GM23338 (cell line): ENCODE measurements around the gene UPK2. TPM values are rescaled to one million over a fixed set of nuclear protein-coding genes. Genes with fewer than 3 reads are reported as not detected.

Experiments used
- ATAC-seq: fragments of 200-7000 bp; cut with Tn5 transposase; 3 replicates; pipeline ENCODE4 v1.9.1; 2020
- DNase-seq: peaks from one replicate; pipeline ENCODE4 v3.0.0-alpha.2; 2015; ENCODE audit warnings: low spot score
- H2AFZ ChIP-seq: fragments of 200-600 bp; sonication (generic); 2 replicates; pipeline ENCODE4 v1.8.0; 2016; ENCODE audit warnings: antibody characterized with exemption, mild to moderate bottlenecking, moderate library complexity
- H3F3A ChIP-seq: fragments of 200-600 bp; sonication (generic); replicated peaks from 2 replicates; pipeline ENCODE4 v1.8.0; 2017; ENCODE audit warnings: antibody characterized with exemption, mixed run types, low read depth
- H3K27ac ChIP-seq: fragments of 200-600 bp; sonication (generic); 2 replicates; pipeline ENCODE4 v1.6.1; 2016; ENCODE audit warnings: low read depth
- H3K27me3 ChIP-seq: fragments of 200-600 bp; sonication (generic); 2 replicates; pipeline ENCODE4 v1.8.0; 2016; ENCODE audit warnings: mild to moderate bottlenecking, mixed run types, moderate library complexity; ENCODE audit not compliant: insufficient read depth
- H3K36me3 ChIP-seq: fragments of 200-600 bp; sonication (generic); 2 replicates; pipeline ENCODE4 v1.8.0; 2016; ENCODE audit warnings: mild to moderate bottlenecking; ENCODE audit not compliant: insufficient read depth
- H3K4me1 ChIP-seq: fragments of 200-600 bp; sonication (generic); 2 replicates; pipeline ENCODE4 v1.8.0; 2016; ENCODE audit warnings: mild to moderate bottlenecking, moderate library complexity; ENCODE audit not compliant: insufficient read depth
- H3K4me2 ChIP-seq: fragments of 200-600 bp; sonication (generic); 2 replicates; pipeline ENCODE4 v1.7.1; 2017; ENCODE audit warnings: mixed run types
- H3K4me3 ChIP-seq: fragments of 200-600 bp; sonication (generic); 2 replicates; pipeline ENCODE4 v1.6.1; 2016; ENCODE audit warnings: mixed run types
- H3K79me2 ChIP-seq: fragments of 200-600 bp; sonication (generic); replicated peaks from 2 replicates; pipeline ENCODE4 v1.8.0; 2017; ENCODE audit warnings: mild to moderate bottlenecking; ENCODE audit not compliant: insufficient read depth
- H3K9me2 ChIP-seq: fragments of 200-600 bp; sonication (generic); 2 replicates; pipeline ENCODE4 v1.8.0; 2017; ENCODE audit not compliant: insufficient read depth
- H4K20me1 ChIP-seq: fragments of 200-600 bp; sonication (generic); replicated peaks from 2 replicates; pipeline ENCODE4 v1.8.0; 2017; ENCODE audit warnings: mild to moderate bottlenecking; ENCODE audit not compliant: insufficient read depth
- H3K27ac Mint-ChIP-seq: 2 replicates; pipeline ENCODE4 v1.8.0; 2020; ENCODE audit warnings: inconsistent platforms, mild to moderate bottlenecking, moderate library complexity, mixed read lengths
- H3K27me3 Mint-ChIP-seq: 3 replicates; pipeline ENCODE4 v1.8.0; 2022; ENCODE audit warnings: low read depth, mild to moderate bottlenecking, moderate library complexity, mixed read lengths, inconsistent platforms; ENCODE audit not compliant: insufficient read depth, poor library complexity
- H3K36me3 Mint-ChIP-seq: 3 replicates; pipeline ENCODE4 v1.8.0; 2021; ENCODE audit warnings: low read depth, mild to moderate bottlenecking, inconsistent platforms, moderate library complexity, mixed read lengths
- H3K4me1 Mint-ChIP-seq: 3 replicates; pipeline ENCODE4 v1.8.0; 2020; ENCODE audit warnings: mild to moderate bottlenecking, inconsistent platforms, mixed read lengths
- H3K4me3 Mint-ChIP-seq: 3 replicates; pipeline ENCODE4 v1.8.0; 2021; ENCODE audit warnings: moderate library complexity, mild to moderate bottlenecking, inconsistent platforms, mixed read lengths
- H3K9me3 Mint-ChIP-seq: 3 replicates; pipeline ENCODE4 v1.8.0; 2020; ENCODE audit warnings: moderate library complexity, mild to moderate bottlenecking, inconsistent platforms, mixed read lengths
- CREB1 ChIP-seq: fragments of 250-450 bp; sonication (Bioruptor Pico); IDR thresholded peaks from 2 replicates; pipeline ENCODE4 v1.5.0; 2020; ENCODE audit warnings: low read depth, mild to moderate bottlenecking, moderate library complexity
- NANOG ChIP-seq: IDR thresholded peaks from 2 replicates; pipeline ENCODE4 v1.6.1; 2016; ENCODE audit warnings: antibody characterized with exemption, borderline replicate concordance
- POLR2AphosphoS5 ChIP-seq: IDR thresholded peaks from 2 replicates; pipeline ENCODE4 v1.6.1; 2016; ENCODE audit warnings: antibody characterized with exemption, low read depth
- ZNF331 ChIP-seq: fragments of 250-450 bp; sonication (Bioruptor Pico); IDR thresholded peaks from 2 replicates; pipeline ENCODE4 v1.5.0; 2020; ENCODE audit warnings: low read depth, mild to moderate bottlenecking, moderate library complexity
- polyA plus RNA-seq: library from polyadenylated mRNA; unstranded; fragments of >200 nt; fragmentation: Nextera tagmentation; extraction: Ambion mirVana; gene quantifications from 2 replicates; pipeline ENCODE4 v1.2.1, GENCODE V29; 2016
- total RNA-seq: library from RNA; depleted of rRNA; stranded (reverse); fragments of >200 nt; shearing (Covaris generic); gene quantifications from 2 replicates; pipeline ENCODE4 v1.2.3, GENCODE V29; 2014
- TF ChIP-seq, protein P1 (sequence below): IDR thresholded peaks from one replicate; pipeline ENCODE4 v1.6.1; 2018; ENCODE audit warnings: antibody characterized with exemption; ENCODE audit not compliant: unreplicated experiment
- TF ChIP-seq, protein P2 (sequence below): fragments of 250-450 bp; sonication (Bioruptor Pico); IDR thresholded peaks from 2 replicates; pipeline ENCODE4 v1.5.0; 2020; ENCODE audit warnings: mild to moderate bottlenecking, moderate library complexity

Gene UPK2
- total and polyA plus RNA-seq, 2 experiments from 2014 or later: 0.74 TPM; not detected in 1

DNA sequence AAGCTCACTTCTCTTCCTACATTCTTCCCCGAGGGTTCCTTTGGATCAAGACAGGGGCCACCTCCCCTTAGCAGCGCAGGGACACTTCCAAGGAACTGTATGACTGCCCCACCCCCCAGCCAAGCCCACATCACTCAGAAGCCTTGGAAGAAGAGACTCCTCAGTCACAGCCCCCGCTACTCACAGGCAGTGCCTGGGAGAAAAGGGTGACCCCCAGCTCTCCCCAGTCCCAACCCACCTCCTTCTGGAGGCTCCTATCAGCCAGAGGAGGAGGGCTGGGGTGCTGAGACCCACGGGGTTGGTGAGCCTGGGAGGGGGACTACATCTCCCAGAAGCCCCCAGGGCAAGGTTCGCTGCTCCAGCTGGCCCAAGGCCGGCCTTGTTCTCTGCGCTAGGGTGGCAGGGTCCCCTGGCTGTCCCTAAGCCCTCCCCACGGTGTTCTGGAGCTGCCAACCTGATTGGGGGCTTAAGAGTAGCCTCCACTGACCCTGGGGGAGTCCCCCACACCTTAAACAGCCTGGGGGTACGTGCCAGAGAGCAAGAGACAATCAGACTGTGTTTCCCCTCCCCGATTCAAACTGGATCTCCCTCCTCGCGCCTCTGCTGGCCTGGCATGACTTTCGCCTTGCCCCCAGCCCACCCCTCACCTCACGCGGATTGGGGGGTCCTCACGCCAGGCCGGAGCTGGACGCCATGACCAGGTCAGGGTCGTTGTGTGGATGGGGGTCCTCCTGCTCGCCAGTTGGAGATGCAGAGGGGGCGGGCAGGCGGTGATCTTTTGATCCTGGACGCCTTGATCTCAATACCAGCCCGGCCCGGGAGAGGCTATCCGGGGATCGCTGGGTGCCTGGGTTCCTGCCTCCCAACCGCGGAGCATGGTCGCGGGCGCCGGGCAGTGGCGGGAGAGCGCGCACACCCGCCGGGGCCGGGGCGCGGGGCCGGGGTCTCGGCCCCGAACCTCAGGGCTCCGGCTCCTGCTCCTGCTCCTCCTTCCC, 31.2 kb upstream of the UPK2 start:
- peaks cover 13% of the 10 kb centered on the region for H3K27me3 ChIP-seq
- Mint-ChIP-seq H3K36me3 (peaks cover 8% of the 10 kb centered on the region), H3K27me3 (peaks cover 29% of the 10 kb centered on the region), H3K4me3 (peak overlapping the region; percentile 81), H3K9me3 (no peaks in the 10 kb centered on the region), H3K27ac (no peak overlapping the region), H3K4me1 (peaks cover 60% of the 10 kb centered on the region)
- DNase-seq (peak; percentile 84), ATAC-seq (peak; percentile 11)
- no peaks in the 10 kb centered on the region for H3K9me2 ChIP-seq
- no peak overlapping the region for H2AFZ ChIP-seq
- peaks cover 9% of the 10 kb centered on the region; the same call in 1 of the 2 replicates for H3F3A ChIP-seq
- H3K36me3 ChIP-seq: no peaks in the 10 kb centered on the region
- peaks cover 64% of the 10 kb centered on the region for H3K4me1 ChIP-seq
- H4K20me1 ChIP-seq: peaks cover 16% of the 10 kb centered on the region
- TF ChIP-seq NANOG (no peak), POLR2AphosphoS5 (no peak), ZNF331 (CRISPR knock-in tag) (no peak), CREB1 (CRISPR knock-in tag) (no peak)
- TF ChIP-seq, protein P1, sequence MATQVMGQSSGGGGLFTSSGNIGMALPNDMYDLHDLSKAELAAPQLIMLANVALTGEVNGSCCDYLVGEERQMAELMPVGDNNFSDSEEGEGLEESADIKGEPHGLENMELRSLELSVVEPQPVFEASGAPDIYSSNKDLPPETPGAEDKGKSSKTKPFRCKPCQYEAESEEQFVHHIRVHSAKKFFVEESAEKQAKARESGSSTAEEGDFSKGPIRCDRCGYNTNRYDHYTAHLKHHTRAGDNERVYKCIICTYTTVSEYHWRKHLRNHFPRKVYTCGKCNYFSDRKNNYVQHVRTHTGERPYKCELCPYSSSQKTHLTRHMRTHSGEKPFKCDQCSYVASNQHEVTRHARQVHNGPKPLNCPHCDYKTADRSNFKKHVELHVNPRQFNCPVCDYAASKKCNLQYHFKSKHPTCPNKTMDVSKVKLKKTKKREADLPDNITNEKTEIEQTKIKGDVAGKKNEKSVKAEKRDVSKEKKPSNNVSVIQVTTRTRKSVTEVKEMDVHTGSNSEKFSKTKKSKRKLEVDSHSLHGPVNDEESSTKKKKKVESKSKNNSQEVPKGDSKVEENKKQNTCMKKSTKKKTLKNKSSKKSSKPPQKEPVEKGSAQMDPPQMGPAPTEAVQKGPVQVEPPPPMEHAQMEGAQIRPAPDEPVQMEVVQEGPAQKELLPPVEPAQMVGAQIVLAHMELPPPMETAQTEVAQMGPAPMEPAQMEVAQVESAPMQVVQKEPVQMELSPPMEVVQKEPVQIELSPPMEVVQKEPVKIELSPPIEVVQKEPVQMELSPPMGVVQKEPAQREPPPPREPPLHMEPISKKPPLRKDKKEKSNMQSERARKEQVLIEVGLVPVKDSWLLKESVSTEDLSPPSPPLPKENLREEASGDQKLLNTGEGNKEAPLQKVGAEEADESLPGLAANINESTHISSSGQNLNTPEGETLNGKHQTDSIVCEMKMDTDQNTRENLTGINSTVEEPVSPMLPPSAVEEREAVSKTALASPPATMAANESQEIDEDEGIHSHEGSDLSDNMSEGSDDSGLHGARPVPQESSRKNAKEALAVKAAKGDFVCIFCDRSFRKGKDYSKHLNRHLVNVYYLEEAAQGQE: no peak
- TF ChIP-seq, protein P2, sequence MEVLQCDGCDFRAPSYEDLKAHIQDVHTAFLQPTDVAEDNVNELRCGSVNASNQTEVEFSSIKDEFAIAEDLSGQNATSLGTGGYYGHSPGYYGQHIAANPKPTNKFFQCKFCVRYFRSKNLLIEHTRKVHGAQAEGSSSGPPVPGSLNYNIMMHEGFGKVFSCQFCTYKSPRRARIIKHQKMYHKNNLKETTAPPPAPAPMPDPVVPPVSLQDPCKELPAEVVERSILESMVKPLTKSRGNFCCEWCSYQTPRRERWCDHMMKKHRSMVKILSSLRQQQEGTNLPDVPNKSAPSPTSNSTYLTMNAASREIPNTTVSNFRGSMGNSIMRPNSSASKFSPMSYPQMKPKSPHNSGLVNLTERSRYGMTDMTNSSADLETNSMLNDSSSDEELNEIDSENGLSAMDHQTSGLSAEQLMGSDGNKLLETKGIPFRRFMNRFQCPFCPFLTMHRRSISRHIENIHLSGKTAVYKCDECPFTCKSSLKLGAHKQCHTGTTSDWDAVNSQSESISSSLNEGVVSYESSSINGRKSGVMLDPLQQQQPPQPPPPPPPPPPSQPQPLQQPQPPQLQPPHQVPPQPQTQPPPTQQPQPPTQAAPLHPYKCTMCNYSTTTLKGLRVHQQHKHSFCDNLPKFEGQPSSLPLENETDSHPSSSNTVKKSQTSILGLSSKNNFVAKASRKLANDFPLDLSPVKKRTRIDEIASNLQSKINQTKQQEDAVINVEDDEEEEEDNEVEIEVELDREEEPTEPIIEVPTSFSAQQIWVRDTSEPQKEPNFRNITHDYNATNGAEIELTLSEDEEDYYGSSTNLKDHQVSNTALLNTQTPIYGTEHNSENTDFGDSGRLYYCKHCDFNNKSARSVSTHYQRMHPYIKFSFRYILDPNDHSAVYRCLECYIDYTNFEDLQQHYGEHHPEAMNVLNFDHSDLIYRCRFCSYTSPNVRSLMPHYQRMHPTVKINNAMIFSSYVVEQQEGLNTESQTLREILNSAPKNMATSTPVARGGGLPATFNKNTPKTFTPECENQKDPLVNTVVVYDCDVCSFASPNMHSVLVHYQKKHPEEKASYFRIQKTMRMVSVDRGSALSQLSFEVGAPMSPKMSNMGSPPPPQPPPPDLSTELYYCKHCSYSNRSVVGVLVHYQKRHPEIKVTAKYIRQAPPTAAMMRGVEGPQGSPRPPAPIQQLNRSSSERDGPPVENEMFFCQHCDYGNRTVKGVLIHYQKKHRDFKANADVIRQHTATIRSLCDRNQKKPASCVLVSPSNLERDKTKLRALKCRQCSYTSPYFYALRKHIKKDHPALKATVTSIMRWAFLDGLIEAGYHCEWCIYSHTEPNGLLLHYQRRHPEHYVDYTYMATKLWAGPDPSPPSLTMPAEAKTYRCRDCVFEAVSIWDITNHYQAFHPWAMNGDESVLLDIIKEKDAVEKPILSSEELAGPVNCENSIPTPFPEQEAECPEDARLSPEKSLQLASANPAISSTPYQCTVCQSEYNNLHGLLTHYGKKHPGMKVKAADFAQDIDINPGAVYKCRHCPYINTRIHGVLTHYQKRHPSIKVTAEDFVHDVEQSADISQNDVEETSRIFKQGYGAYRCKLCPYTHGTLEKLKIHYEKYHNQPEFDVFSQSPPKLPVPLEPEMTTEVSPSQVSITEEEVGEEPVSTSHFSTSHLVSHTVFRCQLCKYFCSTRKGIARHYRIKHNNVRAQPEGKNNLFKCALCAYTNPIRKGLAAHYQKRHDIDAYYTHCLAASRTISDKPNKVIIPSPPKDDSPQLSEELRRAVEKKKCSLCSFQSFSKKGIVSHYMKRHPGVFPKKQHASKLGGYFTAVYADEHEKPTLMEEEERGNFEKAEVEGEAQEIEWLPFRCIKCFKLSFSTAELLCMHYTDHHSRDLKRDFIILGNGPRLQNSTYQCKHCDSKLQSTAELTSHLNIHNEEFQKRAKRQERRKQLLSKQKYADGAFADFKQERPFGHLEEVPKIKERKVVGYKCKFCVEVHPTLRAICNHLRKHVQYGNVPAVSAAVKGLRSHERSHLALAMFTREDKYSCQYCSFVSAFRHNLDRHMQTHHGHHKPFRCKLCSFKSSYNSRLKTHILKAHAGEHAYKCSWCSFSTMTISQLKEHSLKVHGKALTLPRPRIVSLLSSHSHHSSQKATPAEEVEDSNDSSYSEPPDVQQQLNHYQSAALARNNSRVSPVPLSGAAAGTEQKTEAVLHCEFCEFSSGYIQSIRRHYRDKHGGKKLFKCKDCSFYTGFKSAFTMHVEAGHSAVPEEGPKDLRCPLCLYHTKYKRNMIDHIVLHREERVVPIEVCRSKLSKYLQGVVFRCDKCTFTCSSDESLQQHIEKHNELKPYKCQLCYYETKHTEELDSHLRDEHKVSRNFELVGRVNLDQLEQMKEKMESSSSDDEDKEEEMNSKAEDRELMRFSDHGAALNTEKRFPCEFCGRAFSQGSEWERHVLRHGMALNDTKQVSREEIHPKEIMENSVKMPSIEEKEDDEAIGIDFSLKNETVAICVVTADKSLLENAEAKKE: no peak
- H3K27ac ChIP-seq: no peak overlapping the region
- H3K4me3 ChIP-seq: peak overlapping the region; percentile 98
- H3K79me2 ChIP-seq: peaks cover 55% of the 10 kb centered on the region
- peak overlapping the region; percentile 99 for H3K4me2 ChIP-seq
